GM12875 (cell line): ENCODE results near the gene TIMP4.
A peak's percentile ranks its signal among the peaks of the same experiment; 100 is the strongest.

Source experiments
- H3K4me3 ChIP-seq: one replicate; pipeline ENCODE4 v1.5.1; 2011; ENCODE audit warnings: low read depth, low read length, control low read depth
- CTCF ChIP-seq: IDR thresholded peaks from 2 replicates; pipeline ENCODE4 v1.5.1; 2011; ENCODE audit warnings: low read depth, mild to moderate bottlenecking, control low read depth, inconsistent platforms, low read length, moderate library complexity, borderline replicate concordance; ENCODE audit not compliant: insufficient read depth

The TIMP4 gene

DNA sequence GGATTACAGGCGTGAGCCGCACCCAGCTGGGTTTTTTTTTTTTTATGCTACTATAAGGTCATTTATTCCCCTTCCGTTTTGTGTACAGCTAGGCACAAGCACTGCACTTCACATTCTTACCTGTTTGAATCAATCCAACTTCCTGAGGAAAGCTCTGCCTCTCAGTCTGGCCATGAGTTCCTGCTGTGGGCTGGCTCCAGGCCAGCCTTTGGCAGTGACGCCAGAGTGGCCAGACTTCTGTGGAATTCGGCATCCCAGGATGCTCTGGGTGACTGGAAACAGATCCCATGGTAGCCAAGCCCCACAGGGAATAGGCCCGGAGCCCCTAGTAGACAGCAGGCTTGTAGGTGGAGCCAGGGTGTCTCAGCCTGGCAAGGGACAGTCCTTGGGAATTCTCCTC lies 21.5 kb upstream of the TIMP4 start:
- no peak for TF ChIP-seq CTCF
- no peak overlapping the region for H3K4me3 ChIP-seq

DNA sequence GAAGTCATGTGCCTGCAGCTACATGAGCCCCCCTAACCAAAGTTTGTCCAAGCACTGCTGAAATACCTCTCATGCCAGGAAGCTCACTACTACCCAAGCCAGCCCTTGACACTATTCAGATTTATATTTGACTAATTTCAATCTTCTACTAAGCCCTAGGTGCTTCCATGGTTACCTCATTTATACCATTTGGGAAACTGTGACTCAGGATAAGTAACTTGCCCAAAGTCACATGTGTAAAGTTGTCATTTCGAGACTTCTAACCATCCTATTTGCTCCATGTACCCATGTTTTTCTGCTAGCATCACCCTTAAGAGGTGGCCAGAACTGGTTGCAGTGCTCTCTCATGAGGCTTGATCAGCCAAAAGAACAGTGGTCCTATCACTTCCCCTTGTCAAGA lies 20.7 kb upstream of the TIMP4 start:
- H3K4me3 ChIP-seq: no peak overlapping the region
- no peak for TF ChIP-seq CTCF

DNA sequence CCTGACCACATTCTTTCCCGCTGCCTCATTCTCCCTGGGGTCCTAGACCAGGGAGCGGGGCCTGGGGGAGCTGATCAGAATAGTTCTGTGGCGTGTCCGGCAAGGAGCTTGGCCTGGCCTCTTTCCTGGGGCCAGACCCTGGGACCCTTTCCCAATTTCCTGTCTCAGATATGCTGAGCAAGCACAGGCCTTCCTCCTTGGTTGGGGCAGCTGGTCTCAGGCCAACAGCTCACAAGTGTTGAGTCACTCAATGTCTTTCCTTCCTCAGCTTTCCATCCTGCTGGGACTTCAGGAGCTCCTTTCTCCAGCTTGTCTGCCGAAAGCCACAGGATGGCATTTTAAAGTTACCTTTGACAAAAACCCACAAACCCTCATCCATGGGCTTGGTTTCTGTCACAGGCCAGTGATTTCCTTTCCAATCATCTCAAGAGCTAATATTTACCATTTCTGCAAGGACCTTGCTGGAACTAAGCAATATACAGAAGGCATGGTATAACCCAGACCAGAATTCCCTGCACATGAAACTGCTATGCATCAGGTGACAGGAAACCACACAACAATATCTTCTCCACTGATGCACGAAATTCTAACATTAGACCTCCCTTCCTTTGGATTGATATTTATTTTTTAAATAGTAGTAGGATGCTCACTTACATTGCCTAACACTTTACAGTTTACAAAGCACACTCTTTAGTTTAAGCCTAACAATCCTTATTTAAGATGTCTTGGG lies 19.5 kb upstream of the TIMP4 start:
- no peak overlapping the region for H3K4me3 ChIP-seq
- no peak for TF ChIP-seq CTCF

GRCh38 chr3:12177126-12177525 lies 18.4 kb upstream of the TIMP4 start:
- H3K4me3 ChIP-seq: no peak overlapping the region
- TF ChIP-seq CTCF: no peak

DNA sequence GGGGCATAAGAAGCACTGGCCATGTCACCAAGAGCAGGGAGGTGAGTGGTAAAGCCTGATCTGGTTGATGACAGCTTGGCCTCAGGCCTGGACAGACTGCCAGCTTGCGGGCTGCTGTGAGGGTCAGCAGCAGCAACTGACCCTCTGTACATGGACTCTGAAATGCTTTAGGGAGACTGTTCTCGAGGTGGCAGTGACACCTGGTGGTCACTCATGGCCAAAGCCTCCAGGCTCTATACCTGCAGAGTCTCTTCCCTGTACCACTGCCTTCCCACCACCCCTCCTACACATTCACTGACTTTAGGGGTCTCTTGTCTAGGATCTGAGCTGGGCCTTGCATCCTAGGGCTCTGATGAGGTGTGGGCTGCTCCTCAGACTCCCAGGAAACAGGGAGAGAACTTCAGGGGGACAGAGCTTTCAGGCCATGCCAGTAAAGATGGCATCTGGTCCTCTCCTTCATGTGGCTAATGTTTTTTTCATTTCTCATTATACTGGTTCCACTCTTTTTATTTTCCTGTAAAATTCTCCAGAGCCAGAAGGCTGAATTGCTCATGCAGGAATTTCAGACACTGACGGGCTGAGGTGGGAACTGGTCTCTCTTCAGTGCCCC lies 17.2 kb upstream of the TIMP4 start:
- peak; percentile 89 for TF ChIP-seq CTCF
- no peak overlapping the region for H3K4me3 ChIP-seq

- TF ChIP-seq CTCF: no peak
Measured at GRCh38 chr3:12175137-12175593, 16.5 kb upstream of the TIMP4 start.

GRCh38 chr3:12170207-12170606 lies 11.5 kb upstream of the TIMP4 start:
- no peak for TF ChIP-seq CTCF
- H3K4me3 ChIP-seq: no peak overlapping the region

More at GRCh38 chr3:12175137-12175593, 16.5 kb upstream of the TIMP4 start:
- no peak overlapping the region for H3K4me3 ChIP-seq
